ENCODE data around the gene HDLBP.
A peak's percentile ranks its signal among the peaks of the same experiment; 100 is the strongest.

HDLBP gene

DNA sequence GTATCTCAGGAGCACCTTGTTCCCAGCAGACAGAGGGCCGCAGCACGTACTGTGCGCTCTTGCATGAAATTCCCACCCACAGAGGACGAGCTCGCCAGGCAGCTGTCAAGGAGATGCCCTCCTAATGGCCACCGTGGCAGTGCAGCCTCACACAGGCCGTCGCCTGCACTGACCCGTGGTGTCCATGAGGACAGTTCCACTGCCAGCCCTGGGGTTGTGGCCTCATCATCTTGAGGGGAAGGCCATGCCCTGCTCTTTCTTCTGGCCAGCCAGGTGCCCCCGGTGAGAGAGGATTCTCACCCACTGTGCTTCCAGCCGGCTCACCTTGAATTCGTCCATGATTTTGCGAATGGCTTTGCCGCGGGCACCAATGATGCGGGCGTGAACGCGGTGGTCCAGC, 85.0 kb downstream of the HDLBP start:
- H3K4me3 ChIP-seq (ENCODE audit: low read depth, low read length), result no peak overlapping the region

DNA sequence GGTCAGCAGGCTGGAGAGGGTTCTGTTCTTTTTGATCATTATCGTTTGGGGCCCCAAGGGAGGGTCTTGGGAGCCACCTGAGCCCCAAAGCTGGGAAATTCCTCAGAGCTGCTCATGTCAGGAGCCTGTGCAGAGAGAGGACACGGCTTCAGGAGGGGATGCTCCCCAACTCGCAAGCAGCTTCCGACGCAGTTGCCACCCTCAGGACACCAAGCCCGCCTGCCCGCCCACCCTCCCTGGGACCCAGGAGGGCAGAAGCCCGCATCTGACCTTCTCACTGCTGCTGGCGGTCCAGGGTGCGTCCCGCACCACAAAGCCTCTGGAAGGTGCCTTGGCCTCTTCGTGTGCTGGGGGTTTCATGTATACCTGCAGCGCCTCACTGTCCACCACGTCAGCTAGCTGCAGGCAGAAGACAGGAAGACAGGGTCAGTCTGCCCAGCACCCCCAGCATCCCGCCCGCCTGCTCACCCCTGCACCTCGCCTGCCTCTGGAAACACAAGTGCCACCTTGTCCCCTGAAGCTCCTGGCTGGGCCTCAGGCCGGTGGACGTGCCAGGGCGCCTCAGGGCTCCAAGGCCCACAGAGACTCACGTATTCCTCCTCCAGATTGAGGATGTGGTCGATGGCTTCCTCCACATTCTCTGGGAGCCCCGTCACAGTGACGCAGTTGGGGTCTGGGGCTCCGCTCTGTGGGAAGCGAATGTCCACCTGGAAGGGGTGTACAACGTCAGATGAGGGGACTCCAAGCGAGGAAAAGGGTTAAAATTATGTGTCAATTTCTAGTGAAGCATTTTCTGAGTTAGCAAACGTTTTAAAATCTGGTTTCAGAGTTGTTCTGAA, 85.7 kb downstream of the HDLBP start:
- no peak overlapping the region for H3K4me3 ChIP-seq (ENCODE audit: low read depth, low read length)

DNA sequence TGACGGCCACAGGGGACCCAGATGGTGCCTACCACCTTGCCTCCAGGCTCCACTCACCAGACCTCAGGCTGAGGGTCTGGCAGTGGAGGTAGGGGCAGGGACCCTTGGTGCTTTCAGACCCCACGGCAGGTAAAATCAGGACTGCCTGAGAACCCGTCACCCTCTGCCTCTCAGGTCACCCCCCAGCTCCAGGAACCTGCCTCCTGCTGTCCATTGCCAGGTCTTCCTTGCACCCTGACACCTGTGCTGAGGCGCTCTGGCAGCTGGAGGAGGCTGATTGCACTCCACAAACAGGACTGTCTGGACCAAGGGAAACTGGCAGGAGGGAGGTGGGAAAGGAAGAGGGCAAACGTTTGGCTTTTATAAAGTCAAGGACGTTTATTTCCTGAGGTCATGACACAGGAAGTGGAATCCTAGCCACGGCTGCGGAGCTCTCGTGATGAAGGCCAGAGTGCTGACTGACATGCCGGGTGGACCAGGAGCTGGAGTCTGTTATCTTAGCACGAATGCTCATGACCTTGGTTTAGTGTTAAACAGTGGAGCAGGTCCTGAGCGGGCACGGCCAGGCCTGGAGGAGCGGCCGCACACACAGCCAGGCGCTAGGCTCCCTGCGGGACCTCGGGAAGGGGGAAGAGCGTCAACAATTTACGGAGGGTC, 86.5 kb downstream of the HDLBP start:
- H3K4me3 ChIP-seq (ENCODE audit: low read depth, low read length), result no peak overlapping the region

DNA sequence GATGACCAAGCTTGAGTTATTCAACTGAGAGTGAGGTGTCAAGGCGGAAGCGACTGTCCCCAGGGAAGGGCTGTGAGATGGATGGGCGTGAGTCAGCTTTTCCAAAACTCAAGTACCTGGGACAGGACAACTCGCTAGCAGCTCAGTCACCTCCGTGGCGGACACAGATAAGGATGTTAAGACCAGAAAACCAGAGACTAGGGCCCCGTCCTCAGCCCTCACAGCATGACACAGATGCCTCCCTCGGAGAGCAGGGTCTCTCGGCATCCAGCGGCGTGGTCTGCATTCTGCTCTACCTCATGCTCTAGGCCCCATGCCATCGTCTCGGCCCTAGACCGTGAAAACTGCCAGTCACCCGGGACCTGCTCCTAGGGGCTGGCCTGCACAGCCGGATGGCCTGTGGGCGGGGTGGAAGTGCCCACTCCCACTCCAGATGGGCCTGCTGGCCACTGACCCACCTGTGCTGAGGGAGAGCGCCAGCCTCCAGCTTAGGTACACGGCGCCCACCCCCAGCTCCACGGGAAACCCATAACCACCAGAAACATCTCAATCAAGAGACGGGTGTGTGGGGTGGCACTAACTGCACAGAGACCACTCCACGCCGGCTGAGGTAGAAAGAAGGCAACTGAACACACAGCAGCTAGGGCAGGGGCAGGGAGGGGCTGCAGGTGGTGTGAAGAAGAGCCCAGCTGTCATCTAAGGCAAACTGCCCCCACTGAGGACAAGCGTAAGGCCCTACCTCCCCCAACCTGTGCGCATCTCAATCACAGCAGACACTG, 87.2 kb downstream of the HDLBP start:
- H3K4me3 ChIP-seq (ENCODE audit: low read depth, low read length), result no peak overlapping the region

DNA sequence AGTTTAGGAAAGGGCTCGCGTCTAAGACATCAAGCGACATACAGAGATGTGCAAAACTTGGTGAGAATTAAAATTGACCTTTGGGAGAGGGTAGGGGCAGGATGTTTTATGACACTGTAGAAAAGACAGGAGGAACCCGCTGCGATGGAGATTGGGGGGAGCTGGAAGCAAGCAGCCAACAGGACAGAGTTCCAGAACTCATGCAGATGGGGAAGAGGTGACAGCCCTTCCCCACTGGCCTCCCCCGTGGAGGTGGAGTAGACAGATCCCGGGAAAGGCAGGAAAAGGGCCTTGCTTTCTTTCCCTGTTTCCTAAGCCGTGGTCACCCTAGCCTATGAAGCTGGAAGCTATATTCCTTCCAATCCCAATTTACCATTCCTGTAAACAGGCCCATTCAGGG, 87.9 kb downstream of the HDLBP start:
- H3K4me3 ChIP-seq (ENCODE audit: low read depth, low read length), result no peak overlapping the region

- H3K4me3 ChIP-seq (ENCODE audit: low read depth, low read length), result no peak overlapping the region
Observed at GRCh38 chr2:241226723-241227572, 88.5 kb downstream of the HDLBP start.

GRCh38 chr2:241225983-241226382, 89.5 kb downstream of the HDLBP start:
- H3K4me3 ChIP-seq (ENCODE audit: low read depth, low read length), result no peak overlapping the region

- H3K4me3 ChIP-seq (ENCODE audit: low read depth, low read length), result no peak overlapping the region
Observed at GRCh38 chr2:241225545-241225944, 89.9 kb downstream of the HDLBP start.

GRCh38 chr2:241224851-241225438, 90.5 kb downstream of the HDLBP start:
- H3K4me3 ChIP-seq (ENCODE audit: low read depth, low read length), result no peak overlapping the region

GRCh38 chr2:241224018-241224850, 91.2 kb downstream of the HDLBP start:
- H3K4me3 ChIP-seq (ENCODE audit: low read depth, low read length), result no peak overlapping the region

DNA sequence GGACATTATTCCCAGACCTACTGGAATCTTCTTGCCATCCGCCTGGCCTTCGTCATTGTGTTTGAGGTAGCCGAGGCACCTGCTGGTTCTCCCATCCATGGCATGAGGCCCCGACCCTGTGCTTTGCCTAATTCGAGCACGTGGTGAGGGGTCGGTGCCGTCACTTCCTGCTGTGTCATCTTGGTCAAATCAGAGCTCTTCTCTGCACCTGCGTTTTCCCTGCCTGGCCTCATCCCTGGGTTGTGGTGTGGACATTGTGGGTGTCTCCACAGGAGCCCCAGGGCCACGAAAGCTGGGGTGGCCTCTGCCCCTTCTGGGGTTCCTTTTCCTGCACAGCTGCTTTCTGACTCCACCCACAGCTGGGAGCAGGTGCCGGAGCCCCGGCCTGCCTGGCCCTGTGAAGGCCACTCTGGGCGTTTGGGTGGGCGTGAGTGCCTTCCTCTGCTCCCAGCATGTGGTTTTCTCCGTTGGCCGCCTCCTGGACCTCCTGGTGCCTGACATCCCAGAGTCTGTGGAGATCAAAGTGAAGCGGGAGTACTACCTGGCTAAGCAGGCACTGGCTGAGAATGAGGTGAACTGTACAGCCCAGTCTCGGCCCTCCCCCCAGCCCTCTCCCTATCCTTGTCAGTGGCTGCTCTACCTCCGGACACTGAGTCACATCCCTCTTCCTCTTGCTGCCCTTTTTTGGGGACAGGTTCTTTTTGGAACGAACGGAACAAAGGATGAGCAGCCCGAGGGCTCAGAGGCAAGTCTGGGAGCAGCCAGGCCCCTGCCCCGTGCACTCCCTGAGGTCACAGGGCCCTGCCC, 92.1 kb downstream of the HDLBP start:
- no peak overlapping the region for H3K4me3 ChIP-seq (ENCODE audit: low read depth, low read length)

- no peak overlapping the region for H3K4me3 ChIP-seq (ENCODE audit: low read depth, low read length)
Observed at GRCh38 chr2:241219856-241220356, 95.6 kb downstream of the HDLBP start.

GRCh38 chr2:241219030-241219382, 96.5 kb downstream of the HDLBP start:
- peak overlapping the region; percentile 25 for H3K4me3 ChIP-seq (ENCODE audit: low read depth, low read length)

GRCh38 chr2:241218131-241219029, 97.1 kb downstream of the HDLBP start:
- H3K4me3 ChIP-seq (ENCODE audit: low read depth, low read length), result peak overlapping the region; percentile 25

DNA sequence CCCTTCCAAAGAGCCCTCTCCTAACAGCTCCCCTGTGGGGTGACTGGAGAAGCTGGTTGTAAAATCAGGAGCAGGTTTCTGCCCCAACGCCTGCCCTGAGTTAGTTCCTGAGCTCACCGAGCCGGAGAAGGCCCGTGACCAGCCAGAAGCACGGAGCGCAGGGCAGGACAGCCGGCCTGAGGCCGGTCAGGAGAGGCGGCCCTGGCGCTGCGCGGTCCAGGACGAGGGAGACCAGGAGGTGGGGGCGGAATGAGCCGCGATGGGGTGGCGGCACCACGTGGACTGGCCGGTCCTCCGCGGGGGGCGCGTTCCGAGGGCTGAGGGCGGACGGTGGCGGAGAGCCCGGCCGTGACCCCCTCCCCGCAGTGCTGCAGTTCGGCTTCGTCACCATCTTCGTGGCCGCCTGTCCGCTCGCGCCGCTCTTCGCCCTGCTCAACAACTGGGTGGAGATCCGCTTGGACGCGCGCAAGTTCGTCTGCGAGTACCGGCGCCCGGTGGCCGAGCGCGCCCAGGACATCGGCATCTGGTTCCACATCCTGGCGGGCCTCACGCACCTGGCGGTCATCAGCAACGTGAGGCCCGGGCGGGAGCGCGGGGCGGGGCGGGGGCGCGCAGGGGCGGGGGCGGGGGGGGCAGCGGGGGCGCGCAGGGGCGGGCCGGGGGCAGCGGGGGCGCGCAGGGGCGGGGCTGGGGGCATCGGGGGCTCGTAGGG, 98.0 kb downstream of the HDLBP start:
- H3K4me3 ChIP-seq (ENCODE audit: low read depth, low read length), result peak overlapping the region; percentile 33

GRCh38 chr2:241216211-241216761, 99.2 kb downstream of the HDLBP start:
- H3K4me3 ChIP-seq (ENCODE audit: low read depth, low read length), result no peak overlapping the region

DNA sequence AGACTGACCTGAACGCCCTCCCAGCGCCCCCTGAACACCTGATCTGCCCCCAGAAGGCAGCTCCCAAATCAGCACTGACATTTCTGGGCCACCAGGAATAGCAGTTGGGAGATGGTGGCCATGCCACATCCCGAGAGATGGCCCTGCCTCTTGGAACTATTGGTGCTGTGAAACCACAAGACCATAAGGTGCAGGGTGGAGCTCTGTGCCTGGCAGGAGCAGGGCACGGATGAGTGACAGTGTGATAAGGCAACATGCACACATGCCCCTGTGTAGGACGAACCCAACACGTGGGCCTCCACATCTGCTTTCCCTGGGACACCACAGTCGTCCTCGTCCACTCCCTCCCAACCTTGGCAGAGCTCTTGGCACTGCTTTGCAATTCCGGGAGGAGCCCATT, 100.1 kb downstream of the HDLBP start:
- H3K4me3 ChIP-seq (ENCODE audit: low read depth, low read length), result no peak overlapping the region

Data from iPS-11a (cell line).